ENCODE results near the gene CNPPD1.

DNA sequence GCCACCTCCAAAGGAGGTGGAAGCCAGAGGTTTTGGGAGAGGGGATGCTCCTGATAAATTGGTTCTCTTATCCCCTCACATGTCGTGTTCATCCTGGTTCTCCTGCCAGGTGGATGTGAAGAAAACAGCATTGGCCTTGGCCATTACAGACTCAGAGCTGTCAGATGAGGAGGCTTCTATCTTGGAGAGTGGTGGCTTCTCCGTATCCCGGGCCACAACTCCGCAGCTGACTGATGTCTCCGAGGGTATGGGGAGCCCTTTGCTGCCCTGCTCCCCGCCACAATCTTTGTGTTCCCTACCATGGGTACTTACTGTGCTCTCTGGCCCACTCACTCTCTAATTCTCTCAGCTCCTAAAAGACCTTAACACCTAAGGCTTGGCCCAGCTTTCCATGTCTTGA lies 4.8 kb upstream of the CNPPD1 start:
- TF ChIP-seq POLR2A (IDR thresholded peaks at IDR 0.05; ENCODE audit: low read length) (no peak), GATA1 (IDR thresholded peaks at IDR 0.05; ENCODE audit: low read depth, low read length) (no peak)
